HCT116 (cell line): ENCODE measurements around the gene CAMSAP1. TPM values are rescaled to one million over a fixed set of nuclear protein-coding genes. Genes with fewer than 3 reads are reported as not detected.

Experiments
- ATAC-seq: fragments of 200-7000 bp; cut with Tn5 transposase; 2 replicates; pipeline ENCODE4 v1.9.1; 2020; ENCODE audit warnings: mild to moderate bottlenecking, moderate library complexity
- BruUV-seq: library from RNA; stranded (reverse); fragments of 400-500 nt; replicated peaks from 2 replicates; lab custom pipeline; 2021; lab: Mats Ljungman, UMichigan
- CTCF ChIA-PET: fragments of 300-600 bp; sonication (Branson Sonifier 250); formaldehyde crosslinking; loops from one replicate; lab custom pipeline; 2021; ENCODE audit warnings: antibody characterized with exemption; lab: Charles Lee
- POLR2A ChIA-PET: fragments of 300-600, 350-600 bp; sonication (Branson Sonifier 250); formaldehyde crosslinking; loops from one replicate; lab custom pipeline; 2021; ENCODE audit warnings: antibody characterized with exemption; lab: Charles Lee
- RAD21 ChIA-PET, 2 experiments: fragments of 300-600 bp; sonication (Branson Sonifier 250); formaldehyde crosslinking; loops; one replicate each; lab custom pipeline; 2023; ENCODE audit warnings: low total read pairs in 2 of 2; ENCODE audit not compliant: uncharacterized antibody in 2 of 2, unreplicated experiment in 2 of 2, low non-redundant PET in 1 of 2; lab: Charles Lee
- DNase-seq: peaks from one replicate; pipeline ENCODE4 v3.0.0-alpha.2; 2010; ENCODE audit warnings: low read depth, low spot score
- H2AFZ ChIP-seq: fragments of 200-600 bp; shearing (Covaris generic), sonication (generic); 2 replicates; pipeline ENCODE4 v1.6.1; 2017; ENCODE audit warnings: low read depth, mixed run types, mixed read lengths, antibody characterized with exemption, low read length; ENCODE audit not compliant: poor library complexity, severe bottlenecking
- H3K27ac ChIP-seq: 2 replicates; pipeline ENCODE4 v1.5.1; 2012; ENCODE audit warnings: low read depth, low read length
- H3K27me3 ChIP-seq: fragments of 200-600 bp; sonication (generic); 2 replicates; pipeline ENCODE4 v1.6.1; 2016; ENCODE audit warnings: mixed run types, low read length, mixed read lengths; ENCODE audit not compliant: insufficient read depth
- H3K36me3 ChIP-seq, 2 experiments: fragments of 200-500 bp in 1 of 2; fragments of 200-600 bp in 1 of 2; sonication (Bioruptor generic) in 1 of 2; sonication (generic) in 1 of 2; 2 replicates each; pipeline versions ENCODE4 v1.5.1 to v1.6.1; 2014 to 2016; ENCODE audit warnings: low read length in 2 of 2, inconsistent platforms in 1 of 2, mixed read lengths in 1 of 2, mixed run types in 1 of 2; ENCODE audit not compliant: insufficient read depth in 2 of 2, control insufficient read depth in 1 of 2
- H3K4me1 ChIP-seq, 2 experiments: fragments of 200-600 bp in 1 of 2; sonication (generic) in 1 of 2; 2 replicates each; pipeline versions ENCODE4 v1.5.1 to v1.6.1; 2012 to 2017; ENCODE audit warnings: low read length in 2 of 2, inconsistent platforms in 1 of 2, mild to moderate bottlenecking in 1 of 2, mixed read lengths in 1 of 2, mixed run types in 1 of 2, moderate library complexity in 1 of 2; ENCODE audit not compliant: insufficient read depth in 2 of 2, control insufficient read depth in 1 of 2
- H3K4me2 ChIP-seq: fragments of 200-600 bp; sonication (generic); 2 replicates; pipeline ENCODE4 v1.6.1; 2017; ENCODE audit warnings: mixed run types, low read length, mixed read lengths
- H3K4me3 ChIP-seq, 2 experiments: fragments of 200-600 bp in 1 of 2; sonication (generic) in 1 of 2; replicated peaks in 1 of 2; 2 replicates each; pipeline ENCODE4 v1.5.1; 2011 to 2016; ENCODE audit warnings: low read length in 2 of 2, control low read depth in 1 of 2, low read depth in 1 of 2, mild to moderate bottlenecking in 1 of 2, mixed read lengths in 1 of 2, mixed run types in 1 of 2
- H3K79me2 ChIP-seq: fragments of 200-600 bp; sonication (generic); 2 replicates; pipeline ENCODE4 v1.6.1; 2017; ENCODE audit warnings: mild to moderate bottlenecking, mixed run types, low read length, moderate library complexity, mixed read lengths; ENCODE audit not compliant: insufficient read depth
- H3K9ac ChIP-seq: fragments of 200-600 bp; sonication (generic); 2 replicates; pipeline ENCODE4 v1.6.1; 2016; ENCODE audit warnings: low read length, mixed read lengths
- H3K9me2 ChIP-seq: fragments of 200-600 bp; sonication (generic), shearing (Covaris generic); 2 replicates; pipeline ENCODE4 v1.6.1; 2017; ENCODE audit warnings: mixed run types, mild to moderate bottlenecking, moderate library complexity; ENCODE audit not compliant: insufficient read depth
- H3K9me3 ChIP-seq, 2 experiments: fragments of 200-500 bp in 1 of 2; fragments of 200-600 bp in 1 of 2; sonication (Bioruptor generic) in 1 of 2; sonication (generic) in 1 of 2; 2 replicates each; pipeline ENCODE4 v1.6.1; 2014 to 2017; ENCODE audit warnings: low read length in 2 of 2, mixed read lengths in 2 of 2, inconsistent platforms in 1 of 2, low read depth in 1 of 2, mild to moderate bottlenecking in 1 of 2, mixed run types in 1 of 2, moderate library complexity in 1 of 2; ENCODE audit not compliant: control insufficient read depth in 1 of 2, insufficient read depth in 1 of 2
- H4K20me1 ChIP-seq: fragments of 200-600 bp; sonication (generic), shearing (Covaris generic); 2 replicates; pipeline ENCODE4 v1.6.1; 2017; ENCODE audit warnings: mixed run types, mild to moderate bottlenecking, moderate library complexity; ENCODE audit not compliant: insufficient read depth
- CBX3 ChIP-seq: IDR thresholded peaks from 2 replicates; pipeline ENCODE4 v1.6.1; 2012; ENCODE audit warnings: low read depth
- CEBPB ChIP-seq: IDR thresholded peaks from 2 replicates; pipeline ENCODE4 v1.6.1; 2012; ENCODE audit warnings: low read depth
- EGR1 ChIP-seq: IDR thresholded peaks from 2 replicates; pipeline ENCODE4 v1.6.1; 2012; ENCODE audit warnings: low read depth
- ELF1 ChIP-seq: IDR thresholded peaks from 2 replicates; pipeline ENCODE4 v1.6.1; 2012; ENCODE audit warnings: low read depth, borderline replicate concordance
- EZH2 ChIP-seq: fragments of 200-600 bp; sonication (generic); IDR thresholded peaks from 2 replicates; pipeline ENCODE4 v1.6.1; 2017; ENCODE audit warnings: antibody characterized with exemption, mixed run types
- FOSL1 ChIP-seq: IDR thresholded peaks from 2 replicates; pipeline ENCODE4 v1.6.1; 2012; ENCODE audit warnings: low read depth
- JUND ChIP-seq: IDR thresholded peaks from 2 replicates; pipeline ENCODE4 v1.6.1; 2012
- RAD21 ChIP-seq: IDR thresholded peaks from 2 replicates; pipeline ENCODE4 v1.6.1; 2012; ENCODE audit warnings: low read depth, mild to moderate bottlenecking
- REST ChIP-seq: IDR thresholded peaks from 2 replicates; pipeline ENCODE4 v1.6.1; 2012; ENCODE audit warnings: low read depth
- SIN3A ChIP-seq: IDR thresholded peaks from 2 replicates; pipeline ENCODE4 v1.6.1; 2012; ENCODE audit warnings: low read depth
- SP1 ChIP-seq: IDR thresholded peaks from 2 replicates; pipeline ENCODE4 v1.6.1; 2012; ENCODE audit warnings: low read depth
- SRF ChIP-seq: IDR thresholded peaks from 2 replicates; pipeline ENCODE4 v1.6.1; 2012; ENCODE audit warnings: low read depth
- YY1 ChIP-seq: IDR thresholded peaks from 2 replicates; pipeline ENCODE4 v1.6.1; 2011; ENCODE audit warnings: low read length, low read depth, moderate library complexity, mild to moderate bottlenecking; ENCODE audit not compliant: insufficient replicate concordance; ENCODE audit errors: extremely low read depth
- ZFX ChIP-seq: fragments of 450-650 bp; IDR thresholded peaks from 2 replicates; pipeline ENCODE4 v1.6.1; 2017
- ZNF274 ChIP-seq: fragments of 200-500 bp; sonication (Bioruptor generic); IDR thresholded peaks from 2 replicates; pipeline ENCODE4 v1.6.1; 2014; ENCODE audit warnings: mild to moderate bottlenecking, low read depth, low read length, inconsistent platforms
- intact Hi-C: fragments of 100-400 bp; cut with micrococcal nuclease; formaldehyde crosslinking; loops from 2 replicates; pipeline ENCODE4 v1.10.0; 2022
- total RNA-seq: library from RNA; stranded (reverse); gene quantifications from one replicate; pipeline ENCODE4 v1.2.1, GENCODE V29; 2021; ENCODE audit not compliant: unreplicated experiment

CAMSAP1 gene
- total RNA-seq, 1 experiment from 2014 or later = 33.1 TPM

GRCh38 chr9:135898634-135899407 is 8.5 kb downstream of the CAMSAP1 start:
- no peak overlapping the region for H3K4me2 ChIP-seq
- BruUV-seq = no TSS peak
- no peaks in the 10 kb centered on the region for H3K27me3 ChIP-seq
- H3K36me3 ChIP-seq = peaks cover 0 to 10% of the 10 kb centered on the region in 2 experiments; a peak in 1 of 4 replicates
- RAD21 ChIA-PET = no interaction called here
- H2AFZ ChIP-seq = no peak overlapping the region
- no peak overlapping the region for H3K27ac ChIP-seq
- H3K79me2 ChIP-seq = peaks cover 100% of the 10 kb centered on the region
- TF ChIP-seq EZH2 (no peak), CEBPB (no peak), JUND (no peak), ELF1 (no peak), ZNF274 (no peak), SRF (no peak), EGR1 (no peak), SP1 (no peak), SIN3A (no peak), YY1 (no peak), RAD21 (no peak), ZFX (no peak), REST (no peak), CBX3 (no peak), FOSL1 (no peak)
- ATAC-seq = no peak
- POLR2A ChIA-PET = no interaction called here
- H3K9ac ChIP-seq = no peak overlapping the region
- intact Hi-C loops = no loop called here
- CTCF ChIA-PET = no interaction called here
- H3K4me1 ChIP-seq = peaks cover 4 to 6% of the 10 kb centered on the region in 2 experiments; a peak in 2 of 4 replicates
- no peaks in the 10 kb centered on the region; the same call in 1 of the 2 replicates for H4K20me1 ChIP-seq
- H3K9me2 ChIP-seq = no peaks in the 10 kb centered on the region
- no peak overlapping the region for H3K4me3 ChIP-seq
- DNase-seq = no peak
- peaks cover 0 to 6% of the 10 kb centered on the region in 2 experiments; a peak in 1 of 4 replicates for H3K9me3 ChIP-seq
